NCI-H446 (cell line): ENCODE data around the gene PRKCH.
A peak's percentile ranks its signal among the peaks of the same experiment; 100 is the strongest.

Source experiments
- DNase-seq, 2 experiments: peaks; one replicate each; lab custom pipeline; 2025; lab: John Stamatoyannopoulos, UW

The PRKCH gene

GRCh38 chr14:61491876-61492434 is 170.6 kb downstream of the PRKCH start:
- no peak for DNase-seq

DNA sequence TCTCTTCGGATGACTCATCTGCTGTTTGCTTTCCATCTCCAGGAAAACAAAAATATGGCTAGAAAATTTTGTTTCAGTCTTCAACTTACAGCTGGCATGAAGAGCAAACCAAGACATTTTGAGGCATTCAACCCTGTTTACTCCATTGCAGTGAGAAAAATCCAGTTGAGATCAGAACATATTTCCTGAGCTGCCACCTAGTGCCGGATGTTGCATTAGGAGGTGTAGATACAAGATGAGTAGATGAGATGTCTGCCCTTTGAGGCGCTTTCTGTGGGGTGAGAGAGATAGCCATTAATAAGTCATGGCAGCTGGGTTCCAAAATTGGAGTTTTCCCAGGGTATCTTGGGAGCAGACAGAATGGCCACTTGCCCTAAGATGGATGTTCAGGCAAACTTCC is 171.1 kb downstream of the PRKCH start:
- DNase-seq = no peak

DNA sequence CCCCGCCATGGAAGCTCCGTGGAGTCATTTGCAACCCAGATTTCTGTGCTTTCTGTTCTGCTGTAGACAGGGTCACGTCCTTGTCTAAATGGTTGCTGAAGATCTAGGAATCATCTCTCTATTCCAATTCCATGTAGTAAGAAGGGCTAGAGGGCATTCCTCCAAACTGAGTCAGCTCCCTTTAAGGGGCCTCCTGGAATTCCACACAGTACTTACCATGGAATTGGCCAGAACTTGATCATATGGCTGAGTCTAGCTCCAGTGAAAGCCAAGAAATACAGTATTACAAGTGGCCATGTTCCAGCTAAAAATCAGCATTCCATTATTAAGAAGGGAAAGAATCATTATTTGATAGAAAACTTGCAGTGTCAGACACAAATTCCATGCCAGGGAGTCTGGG is 171.9 kb downstream of the PRKCH start:
- peak in 1 of 2 experiments; percentile 38 for DNase-seq

- DNase-seq = no peak
Observed at GRCh38 chr14:61494018-61494417, 172.6 kb downstream of the PRKCH start.

DNA sequence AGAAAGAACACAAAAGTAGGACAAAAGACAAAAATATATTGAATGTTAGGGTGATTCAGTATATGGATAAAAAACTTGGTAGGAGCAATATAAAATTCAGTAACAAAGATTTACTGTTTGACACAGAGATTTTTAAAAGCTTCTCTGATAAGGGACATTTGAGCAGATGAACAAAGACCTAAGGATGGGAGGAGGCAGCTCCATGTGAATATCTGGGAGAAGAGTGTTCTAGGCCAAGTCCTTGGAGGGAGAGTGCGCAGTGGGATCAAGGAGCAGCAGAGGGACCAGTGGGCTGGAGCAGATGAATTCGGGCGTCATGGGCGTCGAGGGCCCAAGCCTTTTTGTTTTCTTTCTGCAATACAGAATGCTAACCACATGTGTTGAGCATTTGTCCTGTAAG is 174.4 kb downstream of the PRKCH start:
- DNase-seq = no peak

DNA sequence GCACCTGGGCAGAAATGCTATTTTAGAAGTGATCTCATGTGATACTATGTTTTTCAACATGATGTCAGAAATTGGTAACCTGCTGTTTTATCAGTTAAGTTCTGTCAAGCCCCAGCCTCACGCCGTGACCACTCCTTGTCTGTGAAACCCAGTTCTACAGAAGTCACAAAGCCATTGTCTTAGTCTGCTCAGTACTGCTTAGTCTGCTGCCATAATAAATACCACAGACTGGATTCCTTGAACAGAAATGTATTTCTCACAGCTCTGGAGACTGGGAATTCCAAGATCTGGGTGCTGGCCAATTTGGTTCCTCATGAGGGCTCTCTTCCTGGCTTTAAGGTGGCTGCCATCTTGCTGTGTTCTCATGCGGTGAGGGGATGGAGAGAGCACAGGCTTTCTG is 176.9 kb downstream of the PRKCH start:
- no peak for DNase-seq

GRCh38 chr14:61498811-61499210 is 177.4 kb downstream of the PRKCH start:
- DNase-seq = no peak

GRCh38 chr14:61499991-61500390 is 178.6 kb downstream of the PRKCH start:
- no peak for DNase-seq

GRCh38 chr14:61501714-61502458 is 180.5 kb downstream of the PRKCH start:
- no peak for DNase-seq

- DNase-seq = no peak
Observed at GRCh38 chr14:61502459-61503093, 181.2 kb downstream of the PRKCH start.

DNA sequence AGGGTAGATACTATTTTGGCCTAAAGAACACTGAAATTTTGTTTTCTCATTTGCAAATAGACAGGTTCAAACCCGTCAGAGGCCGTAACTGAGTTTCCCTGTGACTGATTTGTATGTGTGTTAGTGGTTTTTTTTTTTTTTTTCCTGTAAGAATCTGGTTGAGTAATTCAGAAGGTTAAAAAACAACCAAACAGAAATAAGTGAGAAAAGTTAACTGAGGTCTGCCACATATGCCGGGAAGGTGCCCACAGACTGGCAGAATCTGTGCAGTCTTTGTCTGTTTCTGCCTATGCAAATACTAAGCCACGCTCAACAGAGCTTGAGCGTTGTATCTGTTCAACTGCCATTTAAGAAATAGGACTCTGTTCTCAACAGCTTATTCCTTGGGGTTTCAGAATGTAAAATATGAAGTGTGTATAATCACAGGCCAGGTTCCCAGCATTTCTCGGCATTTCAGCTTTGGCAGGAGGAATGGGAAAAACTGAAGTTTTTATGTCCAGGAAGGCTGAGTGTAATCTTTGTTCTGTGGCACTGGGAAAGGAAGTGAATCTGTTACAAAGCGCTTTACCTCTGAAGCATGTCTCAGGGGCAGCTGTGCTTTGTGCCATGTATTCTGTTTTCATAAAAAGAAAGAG is 181.9 kb downstream of the PRKCH start:
- no peak for DNase-seq

GRCh38 chr14:61504901-61505300 is 183.5 kb downstream of the PRKCH start:
- no peak for DNase-seq

DNA sequence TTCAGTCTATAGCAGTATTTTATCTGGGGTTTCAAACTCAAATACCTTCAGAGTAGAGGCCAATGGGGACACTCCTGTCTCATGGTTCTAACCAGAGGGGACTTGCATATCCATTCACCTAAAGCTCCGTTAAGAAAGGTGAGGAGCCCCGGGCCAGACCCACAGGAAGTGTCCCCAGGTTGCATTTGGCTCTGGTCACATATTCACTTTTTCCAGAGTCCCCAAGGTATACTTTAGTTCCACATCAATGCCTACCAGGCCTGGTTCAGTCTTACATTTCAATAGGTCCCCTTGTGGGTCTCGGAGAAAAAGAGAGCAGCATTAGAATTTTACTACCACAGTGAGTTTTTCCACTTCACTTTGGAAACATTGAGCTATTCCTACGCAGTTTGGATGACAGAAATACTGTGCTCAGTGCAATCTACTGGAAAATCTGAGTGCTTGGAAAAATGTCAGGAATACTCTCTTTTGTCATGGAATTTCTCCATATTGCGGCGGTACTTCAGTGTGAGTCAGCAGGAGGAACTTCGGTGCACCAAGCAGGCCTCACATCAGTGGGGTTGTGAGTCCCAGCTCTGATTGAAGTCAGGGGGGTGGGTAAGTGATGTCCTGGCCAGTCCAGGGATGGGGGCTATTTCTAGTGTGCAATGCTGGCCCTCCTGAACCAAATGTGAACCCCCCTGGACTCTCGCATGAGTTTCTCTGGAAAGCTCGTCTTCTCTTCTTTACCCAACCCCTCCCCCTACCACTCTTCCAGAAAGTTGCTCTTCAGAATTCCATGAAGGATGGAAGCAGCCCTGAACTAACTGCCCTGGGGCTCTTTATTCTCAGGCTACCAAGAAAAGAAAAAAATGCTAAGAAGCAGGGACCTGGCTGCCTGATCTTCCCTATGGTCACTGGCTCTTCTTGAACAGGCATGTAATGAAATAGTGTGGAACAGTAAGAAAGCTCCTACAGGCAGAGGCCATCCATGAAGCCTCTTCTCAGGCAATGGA is 184.7 kb downstream of the PRKCH start:
- no peak for DNase-seq

GRCh38 chr14:61508526-61508925 is 187.1 kb downstream of the PRKCH start:
- DNase-seq = no peak

DNA sequence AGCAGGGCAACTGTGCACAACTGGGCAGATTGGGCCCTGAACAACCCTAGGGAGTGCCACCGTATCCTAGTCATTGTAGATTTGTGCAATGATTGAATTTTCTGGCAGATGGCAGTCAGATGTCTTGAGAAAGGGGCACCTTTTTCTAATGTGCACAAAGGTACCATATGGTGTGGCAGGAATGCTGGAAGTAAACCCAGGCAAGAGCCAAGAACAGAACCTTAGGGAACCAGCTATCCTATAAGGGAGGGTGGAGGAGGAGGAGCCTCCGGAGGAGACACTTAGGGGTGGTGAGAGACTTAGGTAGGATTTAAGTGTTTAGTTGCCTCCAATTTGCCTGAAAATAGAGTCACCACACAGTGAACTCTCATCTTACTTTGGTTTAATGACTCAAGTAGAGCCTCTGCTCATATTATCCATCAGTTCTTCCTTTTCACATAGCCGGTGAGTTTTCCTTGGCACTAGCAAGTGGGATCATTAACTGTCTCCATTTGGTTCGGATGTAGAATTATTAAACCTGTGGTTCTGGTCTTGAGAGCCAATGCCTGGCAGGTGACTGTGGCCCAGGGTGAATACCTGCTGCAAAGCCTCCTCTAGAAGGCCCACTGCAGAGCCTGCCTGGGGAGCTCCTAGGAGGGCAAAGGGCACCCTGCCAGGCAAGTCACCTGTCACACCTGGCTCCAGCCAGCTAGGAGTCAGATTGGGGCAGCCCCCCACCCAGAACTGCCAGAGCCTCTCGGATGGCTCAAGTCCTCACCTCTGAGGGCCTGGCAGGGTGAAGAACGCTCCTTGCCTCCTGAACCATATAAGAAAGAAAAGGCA is 189.6 kb downstream of the PRKCH start:
- no peak for DNase-seq

GRCh38 chr14:61511558-61511948 is 190.2 kb downstream of the PRKCH start:
- DNase-seq = no peak

- DNase-seq = no peak
Observed at GRCh38 chr14:61512026-61512834, 190.9 kb downstream of the PRKCH start.

GRCh38 chr14:61513986-61514830 is 192.8 kb downstream of the PRKCH start:
- no peak for DNase-seq

DNA sequence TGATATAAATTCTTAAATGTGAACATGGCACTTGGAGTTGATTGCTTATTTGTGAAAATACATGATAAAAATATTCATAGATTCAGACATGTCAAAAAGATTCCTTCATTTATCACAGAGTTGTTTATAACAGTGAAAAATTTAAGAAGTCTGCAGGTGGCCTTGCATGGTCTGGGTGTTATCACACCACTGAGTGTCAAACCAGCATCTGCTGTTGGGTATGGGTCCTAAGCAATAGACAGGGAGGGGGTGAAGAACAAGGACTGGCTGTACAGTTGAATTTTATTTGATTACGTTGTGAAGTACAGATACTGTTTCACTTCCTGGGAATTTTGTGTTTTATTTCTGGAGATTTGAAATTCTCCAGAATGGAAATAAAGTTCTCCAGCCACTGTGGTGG is 193.5 kb downstream of the PRKCH start:
- no peak for DNase-seq
